Gastroesophageal sphincter (tissue), 3 donors: ENCODE results near the gene PDZRN4.
"Not testable (repeated sequence)": the region's sequence is repeated elsewhere in the genome, so short reads cannot be mapped to it uniquely, and the experiment has no call there.

Experiments
- CTCF ChIP-seq, 4 experiments: fragments of 200-600 bp in 2 of 4; fragments of 450-650 bp in 2 of 4; sonication (generic) in 1 of 4; IDR thresholded peaks; one replicate each; pipeline ENCODE4 v1.5.1; 2017 to 2019; ENCODE audit warnings: antibody characterized with exemption in 4 of 4, mild to moderate bottlenecking in 2 of 4, moderate library complexity in 2 of 4
- POLR2AphosphoS5 ChIP-seq: sonication (generic); formaldehyde crosslinking; IDR thresholded peaks from one replicate; pipeline ENCODE4 v1.6.1; 2017; ENCODE audit warnings: antibody characterized with exemption

GRCh38 chr12:41547071-41547470 is 359.0 kb downstream of the PDZRN4 start:
- TF ChIP-seq CTCF (IDR thresholded peaks at IDR 0.05); POLR2AphosphoS5: not testable (repeated sequence)
